Osteocyte (in vitro differentiated cells): ENCODE measurements around the gene CYS1. TPM values are rescaled to one million over a fixed set of nuclear protein-coding genes. Genes with fewer than 3 reads are reported as not detected.

ENCODE experiments used
- DNase-seq: peaks from one replicate; pipeline ENCODE4 v3.0.0; 2021; ENCODE audit warnings: mixed read lengths; ENCODE audit not compliant: unreplicated experiment; ENCODE audit errors: extremely low spot score
- H3K27ac Mint-ChIP-seq: one replicate; pipeline ENCODE4 v1.8.0; 2021; ENCODE audit warnings: mild to moderate bottlenecking, mixed read lengths; ENCODE audit not compliant: unreplicated experiment
- H3K27me3 Mint-ChIP-seq: one replicate; pipeline ENCODE4 v1.8.0; 2021; ENCODE audit warnings: mixed read lengths; ENCODE audit not compliant: unreplicated experiment
- H3K36me3 Mint-ChIP-seq: one replicate; pipeline ENCODE4 v1.8.0; 2021; ENCODE audit warnings: mixed read lengths; ENCODE audit not compliant: unreplicated experiment
- H3K4me1 Mint-ChIP-seq: one replicate; pipeline ENCODE4 v1.8.0; 2021; ENCODE audit warnings: mixed read lengths; ENCODE audit not compliant: unreplicated experiment
- H3K4me3 Mint-ChIP-seq: one replicate; pipeline ENCODE4 v1.8.0; 2021; ENCODE audit warnings: mild to moderate bottlenecking, moderate library complexity, mixed read lengths; ENCODE audit not compliant: unreplicated experiment
- H3K9me3 Mint-ChIP-seq: one replicate; pipeline ENCODE4 v1.8.0; 2021; ENCODE audit warnings: mixed read lengths; ENCODE audit not compliant: unreplicated experiment
- CTCF ChIP-seq: fragments of 200-600 bp; sonication (generic); IDR thresholded peaks from 2 replicates; pipeline ENCODE4 v1.5.0; 2021; ENCODE audit warnings: antibody characterized with exemption, mild to moderate bottlenecking, moderate library complexity
- total RNA-seq: library from RNA; stranded (reverse); gene quantifications from 2 replicates; pipeline ENCODE4 v1.2.1, GENCODE V29; 2021

Gene CYS1
- total RNA-seq, 1 donor from 2014 or later, result 5.5 TPM

- Mint-ChIP-seq H3K4me1 (peaks cover 17% of the 10 kb centered on the region), H3K36me3 (no peaks in the 10 kb centered on the region), H3K27me3 (no peaks in the 10 kb centered on the region), H3K27ac (peak overlapping the region; percentile 62), H3K9me3 (no peaks in the 10 kb centered on the region), H3K4me3 (no peak overlapping the region)
- no peak for DNase-seq
- TF ChIP-seq CTCF, result no peak
Observed at GRCh38 chr2:10035633-10036032, 44.6 kb downstream of the CYS1 start.

- TF ChIP-seq CTCF, result no peak
- peaks cover 22% of the 10 kb centered on the region for H3K4me1 Mint-ChIP-seq
- H3K4me3 Mint-ChIP-seq, result no peak overlapping the region
- no peaks in the 10 kb centered on the region for H3K36me3 Mint-ChIP-seq
- no peak for DNase-seq
- H3K27me3 Mint-ChIP-seq, result no peaks in the 10 kb centered on the region
- no peak overlapping the region for H3K27ac Mint-ChIP-seq
- no peaks in the 10 kb centered on the region for H3K9me3 Mint-ChIP-seq
Observed at GRCh38 chr2:10035053-10035422, 45.2 kb downstream of the CYS1 start.

GRCh38 chr2:10034333-10035052, 45.7 kb downstream of the CYS1 start:
- H3K27me3 Mint-ChIP-seq, result no peaks in the 10 kb centered on the region
- peaks cover 27% of the 10 kb centered on the region for H3K4me1 Mint-ChIP-seq
- no peaks in the 10 kb centered on the region for H3K9me3 Mint-ChIP-seq
- no peak overlapping the region for H3K27ac Mint-ChIP-seq
- no peak overlapping the region for H3K4me3 Mint-ChIP-seq
- TF ChIP-seq CTCF, result no peak
- H3K36me3 Mint-ChIP-seq, result no peaks in the 10 kb centered on the region
- no peak for DNase-seq

GRCh38 chr2:10033251-10034006, 46.8 kb downstream of the CYS1 start:
- DNase-seq, result no peak
- H3K4me3 Mint-ChIP-seq, result no peak overlapping the region
- no peak for TF ChIP-seq CTCF
- H3K27ac Mint-ChIP-seq, result no peak overlapping the region
- no peaks in the 10 kb centered on the region for H3K9me3 Mint-ChIP-seq
- H3K27me3 Mint-ChIP-seq, result no peaks in the 10 kb centered on the region
- H3K4me1 Mint-ChIP-seq, result peaks cover 37% of the 10 kb centered on the region
- H3K36me3 Mint-ChIP-seq, result no peaks in the 10 kb centered on the region

- H3K4me3 Mint-ChIP-seq, result no peak overlapping the region
- peaks cover 37% of the 10 kb centered on the region for H3K4me1 Mint-ChIP-seq
- no peak for TF ChIP-seq CTCF
- no peaks in the 10 kb centered on the region for H3K27me3 Mint-ChIP-seq
- H3K9me3 Mint-ChIP-seq, result no peaks in the 10 kb centered on the region
- no peak overlapping the region for H3K27ac Mint-ChIP-seq
- no peak for DNase-seq
- no peaks in the 10 kb centered on the region for H3K36me3 Mint-ChIP-seq
Observed at GRCh38 chr2:10032746-10033105, 47.5 kb downstream of the CYS1 start.
